Measurements from ENCODE around the gene SOWAHA.
"Not testable (repeated sequence)": the region's sequence is repeated elsewhere in the genome, so short reads cannot be mapped to it uniquely, and the experiment has no call there.

Gene SOWAHA

DNA sequence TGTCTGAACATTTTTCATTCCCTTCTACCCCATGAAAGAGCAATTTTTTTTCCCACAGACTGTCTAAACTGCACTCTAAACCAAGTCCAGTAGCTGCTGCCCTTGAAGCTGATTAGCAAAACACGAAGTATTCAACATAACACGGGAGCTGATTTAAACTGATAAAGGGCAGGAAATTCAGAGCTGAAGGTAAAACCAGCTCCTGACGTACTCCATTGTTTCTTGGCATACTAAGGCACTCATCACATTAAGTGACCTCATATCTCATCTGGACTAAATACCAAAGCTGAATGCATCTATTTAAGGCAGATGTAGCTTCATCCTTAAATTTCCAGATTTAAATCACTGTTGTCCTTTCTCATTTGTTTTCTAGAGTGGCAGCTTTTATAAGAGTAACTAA lies 41.2 kb downstream of the SOWAHA start:
- DNase-seq (ENCODE audit: low spot score): no peak

DNA sequence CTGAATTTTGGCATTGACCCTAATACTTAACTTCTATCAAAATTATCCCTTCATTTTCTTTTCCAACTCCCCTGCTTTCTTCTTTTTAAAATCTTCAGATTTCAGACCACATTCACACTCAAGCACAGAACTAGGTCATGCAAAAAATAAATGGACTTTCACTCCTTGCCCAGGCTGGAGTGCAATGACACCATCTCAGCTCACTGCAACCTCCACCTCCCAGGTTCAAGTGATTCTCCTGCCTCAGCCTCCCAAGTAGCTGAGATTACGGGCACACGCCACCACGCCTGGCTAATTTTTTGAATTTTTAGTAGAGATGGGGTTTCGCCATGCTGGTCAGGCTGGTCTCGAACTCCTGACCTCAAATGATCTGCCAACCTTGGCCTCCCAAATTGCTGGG lies 41.9 kb downstream of the SOWAHA start:
- DNase-seq (ENCODE audit: low spot score): not testable (repeated sequence)

DNA sequence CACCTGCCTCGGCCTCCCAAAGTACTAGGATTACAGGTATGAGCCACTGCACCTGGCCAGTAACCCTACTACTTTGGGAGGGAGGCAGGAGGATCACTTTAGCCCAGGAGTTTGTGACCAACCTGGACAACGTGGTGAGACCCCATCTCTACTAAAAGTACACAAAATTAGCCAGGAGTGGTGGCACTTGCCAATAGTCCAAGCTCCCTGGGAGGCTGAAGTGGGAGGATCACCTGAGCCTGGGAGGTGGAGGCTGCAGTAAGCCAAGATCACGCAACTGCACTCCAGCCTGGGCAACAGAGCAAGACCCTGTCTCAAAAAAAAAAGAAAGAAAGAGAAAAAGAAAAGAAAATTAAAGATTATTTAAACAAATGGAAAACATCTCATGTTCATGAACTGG lies 42.9 kb downstream of the SOWAHA start:
- DNase-seq (ENCODE audit: low spot score): no peak

DNA sequence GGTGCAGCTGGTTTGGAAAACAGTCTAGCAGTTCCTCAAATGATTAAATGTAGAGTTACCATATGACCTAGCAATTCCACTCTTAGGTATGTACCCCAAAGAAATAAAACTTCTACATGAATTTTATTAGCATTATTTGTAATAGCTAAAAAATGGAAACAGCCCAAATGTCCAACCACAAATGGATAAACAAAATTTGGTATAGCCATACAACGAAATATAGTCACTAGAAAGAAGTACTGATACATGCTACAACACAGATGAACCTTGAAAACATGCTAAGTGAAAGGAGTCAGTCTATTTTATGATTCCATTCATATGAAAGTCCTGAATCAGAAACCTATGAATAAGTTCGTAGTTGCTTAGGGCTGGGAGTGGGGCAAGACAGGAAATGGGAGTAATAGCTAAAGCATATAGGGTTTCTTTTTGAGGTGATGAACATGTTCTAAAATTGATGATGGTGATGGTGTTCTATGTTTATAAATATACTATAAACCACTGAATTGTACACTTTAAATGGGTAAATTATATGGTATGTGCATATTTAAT lies 46.9 kb downstream of the SOWAHA start:
- no peak for DNase-seq (ENCODE audit: low spot score)

DNA sequence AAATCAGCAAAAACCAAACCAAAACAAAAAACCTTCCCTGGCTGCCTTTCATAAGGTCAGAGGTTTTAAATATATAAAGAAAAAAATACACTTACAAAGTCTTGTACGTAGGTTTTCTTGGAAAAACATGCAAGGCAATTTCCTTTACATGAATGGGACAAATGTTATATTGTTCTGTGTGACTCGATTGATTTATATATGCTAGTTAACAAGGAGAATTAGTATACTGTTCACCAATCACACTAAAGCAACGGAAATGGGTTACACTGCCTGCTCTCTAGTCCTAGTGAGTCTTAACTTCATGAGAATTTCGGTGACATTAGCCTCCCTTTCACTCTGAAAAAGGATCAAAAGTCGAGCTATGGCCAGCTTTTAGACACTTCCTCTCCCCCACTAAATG lies 47.6 kb downstream of the SOWAHA start:
- no peak for DNase-seq (ENCODE audit: low spot score)

DNA sequence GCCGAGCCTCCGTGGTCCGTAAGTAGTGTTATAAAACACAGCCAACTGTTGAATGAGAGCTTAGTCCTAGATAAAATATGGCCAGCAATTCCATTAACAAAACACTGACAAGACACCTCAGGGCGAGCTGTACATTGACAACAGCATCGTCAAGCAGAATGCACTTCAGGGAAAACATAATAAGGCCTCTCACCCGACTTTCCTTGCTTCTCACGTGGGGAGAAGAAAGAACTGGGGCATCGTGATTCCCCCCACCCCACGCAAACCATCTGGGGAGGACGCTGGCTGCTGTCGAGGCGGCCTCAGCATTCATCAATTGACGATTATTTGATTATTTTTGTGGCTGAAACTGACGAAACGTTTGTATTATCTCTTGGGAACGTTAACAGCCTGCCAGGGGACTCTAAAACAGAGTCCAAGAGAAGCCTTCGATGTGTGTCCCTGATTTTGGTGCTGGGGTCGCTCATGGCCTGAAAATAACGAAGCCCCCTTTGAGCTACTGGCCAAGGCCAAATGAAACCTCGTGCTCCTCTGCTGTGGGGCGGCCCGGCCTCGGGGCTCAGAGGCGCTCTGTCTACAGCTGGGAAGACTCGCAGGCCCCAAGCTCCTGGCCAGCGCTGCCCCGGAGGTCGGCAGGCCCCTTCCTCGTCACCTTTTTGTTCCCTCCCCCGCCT lies 52.7 kb downstream of the SOWAHA start:
- DNase-seq (ENCODE audit: low spot score): no peak

All from AG08396 (cell line).